GM13977 (cell line): ENCODE results near the gene UNC50.
"Not testable (repeated sequence)": the region's sequence is repeated elsewhere in the genome, so short reads cannot be mapped to it uniquely, and the experiment has no call there.

Experiments
- DNase-seq: peaks from one replicate; pipeline ENCODE4 v3.0.0; 2012; ENCODE audit warnings: low spot score
- in situ Hi-C: fragments of 300-500 bp; cut with MboI; formaldehyde crosslinking; loops from one replicate; pipeline ENCODE4 v1.12.0; 2022; ENCODE audit warnings: low sequenced_read_pairs, low pct_unique_long_range_greater_than_20kb, mixed read lengths, inconsistent platforms; ENCODE audit not compliant: unreplicated experiment
- TF ChIP-seq, protein P1 (sequence below): IDR thresholded peaks from 2 replicates; pipeline ENCODE4 v1.5.1; 2012; ENCODE audit warnings: mild to moderate bottlenecking, control low read depth; ENCODE audit not compliant: insufficient read depth; ENCODE audit errors: extremely low read depth, missing control alignments

Gene UNC50

DNA sequence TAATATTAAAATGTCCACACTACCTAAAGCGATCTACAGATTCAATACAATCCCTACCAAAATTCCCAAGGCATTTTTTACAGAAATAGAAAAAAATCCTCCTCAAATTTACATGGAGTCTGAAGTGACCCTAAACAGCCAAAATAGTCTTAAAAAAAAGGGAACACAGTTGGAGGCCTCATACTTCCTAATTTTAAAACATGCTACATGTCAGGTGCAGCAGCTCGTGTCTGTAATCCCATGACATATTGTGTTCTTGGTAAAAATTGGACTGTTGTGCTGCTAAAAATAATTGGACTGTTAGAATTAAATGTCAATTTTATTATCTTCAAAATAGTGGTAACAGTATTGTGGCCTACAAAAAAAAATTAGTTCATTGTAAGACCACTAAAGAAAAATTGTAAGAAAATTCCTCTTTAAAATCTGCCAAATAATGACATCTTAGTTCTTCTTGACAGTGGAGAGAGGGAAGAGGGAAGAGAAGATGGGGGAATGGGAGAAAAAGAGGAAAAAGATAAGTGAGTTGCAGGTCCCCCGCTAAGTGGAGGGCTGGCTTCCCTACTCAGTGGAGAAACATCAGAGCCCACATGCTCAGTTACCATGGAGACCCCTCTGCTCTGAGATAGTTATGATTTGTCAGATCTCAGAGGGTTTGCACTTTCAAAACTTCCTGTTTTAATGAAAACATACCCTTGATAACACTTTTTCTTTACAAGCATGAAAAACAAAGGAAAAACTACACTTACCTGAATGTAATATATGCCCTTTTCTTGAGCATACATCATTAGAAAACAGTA is 46.5 kb downstream of the UNC50 start:
- in situ Hi-C loops, result loop anchor here (5.0 kb wide), 1 partner anchor 182 kb away; no protein-coding TSS in a partner anchor
- TF ChIP-seq, protein P1, sequence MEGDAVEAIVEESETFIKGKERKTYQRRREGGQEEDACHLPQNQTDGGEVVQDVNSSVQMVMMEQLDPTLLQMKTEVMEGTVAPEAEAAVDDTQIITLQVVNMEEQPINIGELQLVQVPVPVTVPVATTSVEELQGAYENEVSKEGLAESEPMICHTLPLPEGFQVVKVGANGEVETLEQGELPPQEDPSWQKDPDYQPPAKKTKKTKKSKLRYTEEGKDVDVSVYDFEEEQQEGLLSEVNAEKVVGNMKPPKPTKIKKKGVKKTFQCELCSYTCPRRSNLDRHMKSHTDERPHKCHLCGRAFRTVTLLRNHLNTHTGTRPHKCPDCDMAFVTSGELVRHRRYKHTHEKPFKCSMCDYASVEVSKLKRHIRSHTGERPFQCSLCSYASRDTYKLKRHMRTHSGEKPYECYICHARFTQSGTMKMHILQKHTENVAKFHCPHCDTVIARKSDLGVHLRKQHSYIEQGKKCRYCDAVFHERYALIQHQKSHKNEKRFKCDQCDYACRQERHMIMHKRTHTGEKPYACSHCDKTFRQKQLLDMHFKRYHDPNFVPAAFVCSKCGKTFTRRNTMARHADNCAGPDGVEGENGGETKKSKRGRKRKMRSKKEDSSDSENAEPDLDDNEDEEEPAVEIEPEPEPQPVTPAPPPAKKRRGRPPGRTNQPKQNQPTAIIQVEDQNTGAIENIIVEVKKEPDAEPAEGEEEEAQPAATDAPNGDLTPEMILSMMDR, result no peak
- DNase-seq, result peak; percentile 35

- no peak for DNase-seq
- in situ Hi-C loops, result no loop called here
- TF ChIP-seq, protein P1, result no peak
These were observed 48.4 kb downstream of the UNC50 start for GRCh38 chr2:98656800-98657199.

DNA sequence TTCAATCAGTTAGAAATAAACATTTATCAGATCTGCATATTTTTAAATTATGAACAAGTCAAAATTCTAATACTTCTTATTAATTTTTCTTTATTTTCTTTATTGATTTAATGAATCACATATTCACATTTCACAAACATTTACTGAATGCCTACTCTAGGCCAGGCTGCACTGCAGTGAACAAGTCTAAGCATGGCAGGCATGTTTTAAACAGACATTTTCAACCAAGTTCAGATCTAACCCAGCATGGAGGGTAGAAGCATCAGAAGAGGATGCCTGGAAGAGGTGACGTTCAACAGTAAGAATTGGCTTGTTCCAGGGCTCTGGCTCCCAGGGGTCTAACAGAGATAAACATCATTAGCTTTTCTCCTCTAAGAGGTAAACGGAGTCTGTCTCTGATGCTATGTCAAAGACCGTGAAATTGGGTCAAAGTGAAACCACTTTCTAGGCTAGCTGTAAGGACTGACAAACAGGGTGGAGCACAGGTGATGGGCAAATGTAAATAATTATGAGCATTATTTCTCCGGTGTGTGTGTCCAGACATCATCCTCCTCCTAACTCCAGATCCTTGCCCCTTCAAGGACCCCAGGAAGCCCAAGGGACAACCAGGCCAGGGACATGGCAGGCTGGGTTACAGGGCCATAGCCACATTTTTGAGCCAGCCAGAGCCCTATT is 50.6 kb downstream of the UNC50 start:
- in situ Hi-C loops, result no loop called here
- TF ChIP-seq, protein P1, result no peak
- no peak for DNase-seq

- DNase-seq, result not testable (repeated sequence)
These were observed 51.1 kb downstream of the UNC50 start for GRCh38 chr2:98659491-98659840.

DNA sequence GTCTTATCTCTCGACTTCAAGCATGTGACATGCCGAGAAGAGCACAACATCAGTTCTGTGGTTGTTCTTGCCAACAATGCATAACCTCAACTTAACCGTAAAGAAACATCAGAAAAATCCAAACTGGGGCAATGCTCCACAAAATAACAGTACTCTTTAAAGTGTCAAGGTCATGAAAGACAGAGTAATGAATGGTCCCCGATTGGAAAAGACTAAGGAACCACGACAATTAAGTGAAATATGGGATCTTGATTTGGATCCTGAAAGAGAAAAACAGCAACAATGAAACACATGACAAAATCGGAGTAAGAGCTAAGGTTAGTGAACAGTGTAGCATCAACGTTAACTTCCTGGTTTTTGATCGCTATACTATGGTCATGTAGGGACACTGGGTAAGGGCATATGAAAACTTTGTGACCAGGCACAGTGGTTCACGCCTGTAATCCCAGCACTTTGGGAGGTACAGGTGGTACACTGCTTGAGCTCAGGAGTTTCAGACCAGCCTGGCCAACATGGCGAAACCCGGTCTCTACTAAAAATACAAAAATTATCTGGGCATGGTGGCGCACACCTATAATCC is 55.2 kb downstream of the UNC50 start:
- DNase-seq, result no peak
- TF ChIP-seq, protein P1, result no peak
- in situ Hi-C loops, result no loop called here

More at GRCh38 chr2:98659491-98659840, 51.1 kb downstream of the UNC50 start:
- in situ Hi-C loops, result not testable (repeated sequence)

GRCh38 chr2:98664323-98664722 is 55.9 kb downstream of the UNC50 start:
- in situ Hi-C loops, result no loop called here
- DNase-seq, result no peak
- TF ChIP-seq, protein P1, result no peak

- TF ChIP-seq, protein P1, result no peak
- DNase-seq, result no peak
- in situ Hi-C loops, result no loop called here
These were observed 57.3 kb downstream of the UNC50 start for GRCh38 chr2:98665677-98666076.
